Lung microvascular endothelial cell (primary cell): ENCODE results near the gene PFDN5. TPM values are rescaled to one million over a fixed set of nuclear protein-coding genes. Genes with fewer than 3 reads are reported as not detected.
"Not testable (repeated sequence)": the region's sequence is repeated elsewhere in the genome, so short reads cannot be mapped to it uniquely, and the experiment has no call there.

Source experiments
- DNase-seq, 2 donors: peaks; one replicate each; pipeline versions ENCODE4 v3.0.0 to v3.0.0-alpha.2; 2010; ENCODE audit warnings: low read depth in 2 of 2
- total RNA-seq: library from RNA; depleted of rRNA; stranded (reverse); fragments of >200 nt; gene quantifications from 2 replicates; pipeline ENCODE4 v1.2.1, GENCODE V29; 2014

PFDN5 gene
- total RNA-seq, 1 donor from 2014 or later: 577 TPM

DNA sequence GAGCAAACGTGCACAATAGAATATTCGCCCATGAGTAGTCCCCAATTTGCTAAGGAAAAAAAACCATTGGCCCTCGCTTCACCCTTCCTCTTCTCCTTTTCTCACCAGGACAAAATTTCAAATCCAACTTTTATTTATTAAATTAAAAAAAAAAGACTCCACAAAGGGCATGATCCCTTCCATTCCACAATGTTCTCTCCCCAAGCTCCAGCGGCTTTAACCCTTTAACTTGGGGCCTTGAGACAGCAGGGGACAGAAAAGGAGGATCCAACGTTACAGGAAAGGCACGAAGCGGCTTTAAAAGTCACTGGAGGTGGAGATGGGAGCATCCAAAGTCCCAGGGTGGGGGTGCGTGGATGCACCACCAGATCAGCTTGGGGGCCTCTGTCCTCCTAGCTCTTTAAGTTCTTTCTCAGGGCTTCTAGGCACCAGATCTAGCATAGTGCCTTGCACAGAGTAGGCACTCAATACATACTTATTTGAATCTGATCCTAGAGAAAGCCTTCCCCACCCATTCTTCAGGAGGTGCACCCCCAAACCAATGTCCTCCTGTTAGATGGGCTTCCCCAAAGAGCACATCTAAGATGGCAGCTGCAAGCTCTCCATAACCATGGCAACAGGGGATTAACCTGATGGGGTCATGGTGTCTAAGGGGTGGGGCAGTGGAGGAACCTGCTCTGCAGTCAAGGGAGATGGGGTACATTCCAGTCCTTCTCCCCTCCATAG lies 31.3 kb downstream of the PFDN5 start:
- no peak for DNase-seq

DNA sequence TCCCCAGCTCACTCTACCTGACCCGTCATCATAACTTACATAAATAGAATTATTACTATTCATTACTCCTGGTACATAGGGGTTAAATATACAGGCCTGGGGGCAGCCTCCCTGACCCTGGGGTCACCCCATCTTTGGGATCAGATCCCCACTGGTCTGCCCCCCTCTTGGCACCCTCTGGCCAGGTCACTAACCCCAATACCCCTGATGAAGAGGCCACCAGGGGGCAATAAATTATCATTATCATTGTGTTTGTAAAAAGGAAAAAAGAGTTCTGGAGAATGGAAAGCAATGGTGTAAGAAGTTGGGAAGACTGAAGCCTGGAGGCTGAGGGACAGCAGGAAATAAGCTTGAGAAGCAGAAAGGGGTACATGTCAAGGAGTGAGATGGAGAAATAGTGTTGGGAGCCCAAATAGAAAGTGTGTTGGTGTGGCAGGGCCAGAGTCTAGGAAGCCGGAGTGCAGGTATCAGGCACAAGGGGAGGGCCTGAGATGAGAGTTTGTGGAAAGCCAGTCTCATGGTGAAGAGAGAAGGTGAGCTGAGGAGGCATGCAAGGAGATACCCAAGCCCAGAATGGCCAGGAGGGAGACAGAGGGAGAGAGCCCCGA lies 32.2 kb downstream of the PFDN5 start:
- DNase-seq: peak; percentile 23 to 35

DNA sequence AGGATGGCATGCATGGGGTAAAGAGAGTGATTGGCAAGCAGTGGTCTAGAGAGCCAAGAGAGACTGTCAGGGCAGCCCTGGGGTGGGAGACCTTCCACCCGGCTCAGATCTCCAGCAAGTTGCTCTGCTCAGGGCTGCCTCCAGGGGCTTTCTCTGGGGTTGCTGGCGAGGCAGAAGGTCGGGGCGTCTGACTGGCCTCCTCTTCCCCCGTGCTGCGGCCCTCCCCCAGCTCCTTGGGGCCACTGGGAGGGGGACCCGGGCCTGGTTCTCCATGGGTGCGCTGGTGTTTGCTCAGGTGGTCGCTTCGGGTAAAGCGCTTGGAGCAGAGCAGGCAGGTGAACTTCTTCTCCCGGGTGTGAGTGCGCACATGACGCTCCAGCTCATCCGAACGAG lies 32.7 kb downstream of the PFDN5 start:
- DNase-seq: no peak

DNA sequence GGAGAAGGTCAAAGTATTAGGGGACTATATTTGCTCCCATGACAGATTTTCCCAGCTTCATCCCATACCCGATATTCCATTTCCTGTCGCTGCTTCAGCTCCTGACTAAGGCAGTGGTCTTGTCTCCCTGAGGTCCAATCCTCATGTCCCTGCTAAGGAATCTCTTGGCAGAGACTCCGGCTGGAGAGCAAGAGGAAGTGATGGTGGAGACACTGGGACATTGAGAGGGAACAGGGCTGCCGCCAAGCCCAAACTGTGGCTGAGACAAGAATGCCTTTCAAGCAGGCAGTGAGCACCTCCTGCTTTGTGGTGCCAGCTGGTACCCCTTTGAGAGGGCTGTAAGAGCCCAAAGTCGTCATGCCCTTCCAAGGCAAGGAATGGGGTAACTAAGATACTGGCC lies 35.3 kb downstream of the PFDN5 start:
- no peak for DNase-seq

DNA sequence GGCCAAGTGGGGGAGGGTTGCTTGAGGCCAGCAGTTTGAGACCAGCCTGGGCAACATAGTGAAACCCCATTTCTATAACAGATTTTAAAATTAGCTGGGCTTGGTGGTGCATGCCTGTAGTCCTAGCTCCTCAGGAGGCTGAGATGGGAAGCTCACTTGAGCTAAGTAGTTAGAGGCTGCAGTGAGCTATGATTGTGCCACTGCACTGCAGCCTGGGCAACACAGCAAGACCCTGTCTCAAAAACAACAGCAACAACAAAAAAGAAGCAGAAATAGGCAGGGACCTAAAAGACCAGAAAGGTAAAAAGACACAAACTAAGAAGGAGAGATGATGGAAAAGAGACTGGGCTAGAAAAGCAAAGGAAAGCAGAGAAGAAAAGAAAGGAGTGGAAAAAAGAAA lies 37.0 kb downstream of the PFDN5 start:
- not testable (repeated sequence) for DNase-seq

DNA sequence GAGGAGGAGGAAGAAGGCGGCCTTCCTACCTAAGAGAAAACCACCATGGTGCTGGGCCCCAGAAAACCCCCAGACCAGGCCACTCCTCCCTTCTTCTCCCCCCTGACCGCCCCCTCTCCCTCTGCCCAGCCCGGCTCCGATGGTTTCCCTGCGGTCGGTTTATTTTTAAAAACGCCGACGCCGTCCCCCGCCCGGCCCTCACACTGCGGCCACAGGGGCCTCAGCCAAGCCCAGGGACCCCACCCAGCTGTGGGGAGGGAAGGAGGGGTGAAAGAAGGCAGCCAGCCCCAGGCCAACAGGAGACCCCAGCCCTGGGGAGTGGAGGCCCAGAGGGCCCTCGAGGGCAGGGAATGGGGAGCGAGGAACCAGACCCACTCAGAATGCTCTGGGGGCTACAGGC lies 37.4 kb downstream of the PFDN5 start:
- DNase-seq: no peak

DNA sequence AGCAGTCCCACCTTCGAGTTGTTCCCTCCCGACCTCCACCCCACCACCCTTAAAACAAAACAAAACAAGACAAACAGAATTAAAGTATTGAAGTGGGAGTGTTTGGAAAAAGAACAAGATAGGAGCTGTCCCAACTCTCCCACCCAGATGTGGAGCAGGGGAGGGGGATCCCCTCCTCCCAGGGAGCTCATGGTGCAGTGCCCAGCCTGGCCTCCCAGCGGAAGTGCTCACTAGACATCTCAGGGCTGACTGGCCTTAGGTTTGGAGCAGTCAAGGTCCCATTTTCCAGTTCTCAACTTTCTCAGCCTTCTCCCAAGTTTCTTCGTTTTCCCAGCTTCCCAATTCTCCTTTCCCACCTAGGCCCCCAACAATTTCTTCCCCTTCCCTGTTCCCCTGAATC lies 37.9 kb downstream of the PFDN5 start:
- DNase-seq: no peak

DNA sequence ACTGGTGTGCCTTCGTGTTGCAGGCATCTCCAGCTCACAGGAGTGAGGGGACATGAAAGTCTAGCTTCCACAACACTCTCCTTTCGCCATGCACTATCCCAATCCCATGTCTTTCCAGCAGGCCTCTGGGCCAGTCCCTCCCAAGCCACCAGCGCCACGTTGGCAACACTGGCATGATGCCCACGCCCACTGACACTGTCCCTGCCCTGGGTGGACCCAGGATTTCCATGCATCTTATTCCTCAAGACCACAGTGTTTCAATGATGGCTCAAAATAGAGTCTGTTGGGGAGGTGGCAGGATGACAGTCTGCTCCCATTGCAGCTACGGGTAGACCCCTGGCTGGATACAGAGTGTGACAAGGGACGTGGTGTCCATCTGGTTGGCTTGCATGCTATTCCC lies 38.5 kb downstream of the PFDN5 start:
- no peak for DNase-seq

DNA sequence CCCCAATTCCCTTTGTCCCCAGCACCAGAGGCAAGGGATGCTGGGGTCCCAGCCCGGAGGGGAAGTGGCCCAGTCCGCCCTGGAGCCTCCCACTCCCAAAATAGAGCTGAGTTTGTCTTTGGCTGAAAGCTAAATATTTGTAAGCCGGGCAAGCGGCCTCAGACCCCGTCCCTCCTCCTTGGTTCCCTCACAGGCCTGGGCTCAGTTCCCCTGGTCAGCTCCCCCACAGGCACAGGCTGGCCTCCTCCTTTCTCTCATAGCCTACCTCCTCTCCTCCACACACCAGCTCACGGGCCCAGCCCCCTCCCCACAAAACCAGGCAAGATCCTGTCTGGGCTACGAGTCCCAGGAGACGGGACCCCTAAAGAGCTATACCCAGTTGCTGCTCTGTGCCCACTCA lies 39.5 kb downstream of the PFDN5 start:
- no peak for DNase-seq

DNA sequence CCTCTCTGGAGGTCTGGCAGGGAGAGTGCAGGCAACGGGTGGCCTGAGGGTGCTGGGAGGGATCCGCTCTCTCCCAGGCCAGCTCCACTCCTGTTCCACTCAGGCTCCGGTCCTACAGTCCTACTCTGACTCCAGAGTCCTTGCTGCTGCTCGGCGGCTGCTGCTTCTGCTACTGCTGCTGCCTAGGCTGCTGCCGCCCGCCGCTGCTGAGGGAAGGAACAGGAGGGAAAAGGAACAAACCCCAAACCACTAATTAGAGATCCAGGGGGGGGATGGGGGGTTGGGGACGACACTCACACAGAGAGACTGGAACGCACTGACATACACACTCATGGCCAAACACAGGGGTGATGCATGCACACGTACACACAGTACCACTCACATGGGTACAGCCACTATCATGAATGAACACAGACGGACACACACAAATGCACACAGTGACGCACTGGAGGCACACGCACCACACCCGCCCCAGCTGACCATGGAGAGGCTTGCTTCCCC lies 40.9 kb downstream of the PFDN5 start, which contains the start of gene SP7:
Gene SP7, minus strand, starts transcription at position 174 of the 501 bp plus-strand sequence. CDS start 708 bp downstream, outside the sequence.
- DNase-seq: no peak

DNA sequence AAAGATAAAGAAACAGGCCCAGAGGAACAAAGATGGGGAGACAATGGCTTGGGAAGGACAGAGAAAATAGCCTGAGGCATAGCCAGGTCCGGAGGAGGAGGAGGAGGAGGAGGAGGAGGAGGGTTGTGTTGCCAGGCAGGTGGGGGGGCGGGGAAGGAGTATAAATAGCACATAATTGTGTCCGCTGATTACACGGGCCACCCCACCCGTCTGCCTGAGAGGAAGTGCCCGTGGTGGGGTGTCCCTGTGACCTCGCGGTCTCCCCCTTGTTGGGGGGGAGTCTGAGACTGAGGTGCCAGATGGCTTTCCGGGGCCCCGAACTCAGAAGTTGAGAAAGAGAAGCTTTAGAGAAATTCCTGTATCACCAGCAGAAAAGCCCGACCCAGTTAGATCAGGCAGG lies 42.7 kb downstream of the PFDN5 start:
- no peak for DNase-seq

DNA sequence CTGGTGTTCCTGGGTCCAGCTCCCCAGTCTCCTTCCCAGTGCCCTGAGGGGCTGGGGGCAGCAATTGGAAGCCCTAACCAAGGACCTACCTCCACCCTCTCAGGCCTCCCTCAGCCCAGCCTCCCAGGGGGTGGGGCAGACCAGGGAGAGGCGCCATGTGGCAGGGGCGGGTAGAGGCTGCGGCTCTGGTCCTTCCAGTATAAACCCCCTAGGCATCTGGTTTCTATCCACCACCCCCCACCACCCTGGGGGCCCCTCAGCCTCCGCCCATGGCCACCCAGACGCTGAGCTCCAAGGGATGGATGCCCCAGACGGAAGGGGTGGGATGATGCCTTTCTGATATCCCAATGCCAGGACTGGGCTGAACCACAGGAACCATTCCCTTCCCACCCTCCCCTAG lies 43.6 kb downstream of the PFDN5 start:
- DNase-seq: no peak

DNA sequence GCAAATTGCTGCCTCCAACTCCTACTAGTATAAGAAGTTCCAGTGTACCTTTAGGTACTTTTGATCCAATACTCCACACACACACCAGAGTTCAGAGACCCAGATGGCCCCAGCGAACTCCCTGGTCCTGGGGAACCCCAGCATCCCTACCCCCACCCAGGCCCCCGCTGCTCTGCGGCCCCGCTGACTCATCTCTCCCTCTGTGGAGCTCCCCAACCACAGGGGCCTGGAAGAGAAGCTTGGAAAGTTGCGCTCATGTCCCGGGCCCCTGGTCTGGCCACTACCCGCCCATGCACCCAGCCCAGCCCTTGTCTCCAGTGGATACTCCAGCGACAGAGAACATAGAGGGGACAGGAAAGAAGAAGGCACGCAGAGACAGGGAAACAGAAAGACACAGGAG lies 45.1 kb downstream of the PFDN5 start:
- no peak for DNase-seq

DNA sequence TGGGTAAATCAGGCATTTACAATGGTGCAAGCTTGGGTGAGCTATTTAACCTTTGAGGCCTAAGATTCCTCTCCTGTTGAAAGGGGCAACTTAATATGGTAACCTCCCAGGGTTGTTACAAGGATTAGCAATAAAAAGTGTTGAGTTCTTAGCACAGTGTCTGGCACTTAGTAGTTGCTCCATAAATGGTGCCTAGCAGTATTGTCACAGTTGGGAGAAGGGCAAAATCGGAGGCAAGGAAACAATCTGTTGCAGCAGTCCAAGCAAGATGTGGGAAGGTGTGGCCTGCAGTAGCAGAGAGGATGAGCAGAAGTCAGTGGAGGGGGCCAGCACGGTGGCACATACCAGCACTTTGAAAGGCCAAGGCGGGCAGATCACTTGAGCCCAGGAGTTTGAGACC lies 48.1 kb downstream of the PFDN5 start:
- no peak for DNase-seq

DNA sequence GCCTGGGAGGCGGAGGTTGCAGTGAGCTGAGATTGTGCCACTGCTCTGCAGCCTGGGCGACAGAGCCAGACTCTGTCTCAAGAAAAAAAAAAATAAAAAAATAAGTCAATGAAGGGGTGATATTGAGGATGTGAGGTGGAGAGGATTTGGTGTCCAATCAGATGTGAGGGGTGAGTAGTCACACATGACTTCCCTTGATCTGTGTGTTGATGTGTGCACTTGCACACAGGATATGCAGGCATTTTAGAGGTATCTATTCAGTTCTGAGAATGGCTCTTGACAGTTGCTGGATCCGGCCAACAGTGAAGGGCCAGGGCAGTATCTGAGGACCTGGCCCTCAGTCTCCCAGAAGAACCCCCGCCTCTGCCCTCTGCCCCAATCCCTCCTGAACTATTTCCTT lies 48.6 kb downstream of the PFDN5 start:
- no peak for DNase-seq

DNA sequence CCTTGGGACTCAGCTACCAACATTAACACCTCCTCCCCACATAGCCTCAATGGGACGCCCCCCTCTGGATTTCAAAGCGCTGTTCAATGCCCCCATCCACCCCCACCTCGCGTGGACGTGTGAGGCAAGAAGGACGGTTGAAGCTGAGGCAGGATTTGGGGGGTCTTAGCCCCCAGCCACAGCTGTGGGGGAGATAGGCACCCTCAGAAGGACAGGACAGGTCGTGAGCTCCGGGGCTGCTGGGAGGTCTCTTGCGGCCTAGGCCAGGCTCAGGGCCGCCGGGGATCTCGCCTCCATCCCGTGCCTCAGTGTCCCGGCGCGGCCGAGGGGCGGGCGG lies 49.1 kb downstream of the PFDN5 start:
- DNase-seq: no peak

DNA sequence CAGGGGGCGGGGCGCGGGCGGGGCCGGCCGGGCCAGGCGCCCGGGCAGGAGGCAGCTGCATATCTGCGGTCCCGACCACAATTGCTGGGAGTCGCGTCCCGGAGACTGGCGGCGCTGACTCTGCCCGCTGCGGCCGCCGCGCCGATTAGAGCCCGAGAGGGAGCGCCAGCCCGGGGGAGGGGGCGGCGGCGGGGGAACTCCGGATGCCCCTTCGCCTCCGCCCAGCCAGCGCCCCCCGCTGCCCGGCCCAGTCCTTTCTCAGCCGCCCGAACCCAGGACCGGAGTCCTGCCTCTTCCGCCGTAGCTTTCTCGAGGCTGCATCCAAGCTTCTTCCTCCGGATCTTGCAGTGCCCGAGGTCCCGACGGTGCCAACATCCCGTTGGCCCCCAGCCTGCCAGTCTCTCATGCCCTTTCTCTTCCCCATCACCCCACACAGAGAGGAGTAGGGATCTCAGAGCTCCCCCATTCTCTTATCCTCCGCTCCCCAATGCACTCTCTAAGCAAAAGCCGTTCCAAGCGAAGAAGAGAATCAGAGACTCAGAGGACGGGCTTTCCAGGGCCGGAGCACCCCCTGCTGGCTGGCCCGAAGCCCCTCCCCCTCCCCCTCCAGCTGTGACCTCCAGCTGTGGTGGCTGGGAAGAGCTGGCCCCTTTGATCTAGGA lies 49.6 kb downstream of the PFDN5 start:
- peak; percentile 81 to 84 for DNase-seq

DNA sequence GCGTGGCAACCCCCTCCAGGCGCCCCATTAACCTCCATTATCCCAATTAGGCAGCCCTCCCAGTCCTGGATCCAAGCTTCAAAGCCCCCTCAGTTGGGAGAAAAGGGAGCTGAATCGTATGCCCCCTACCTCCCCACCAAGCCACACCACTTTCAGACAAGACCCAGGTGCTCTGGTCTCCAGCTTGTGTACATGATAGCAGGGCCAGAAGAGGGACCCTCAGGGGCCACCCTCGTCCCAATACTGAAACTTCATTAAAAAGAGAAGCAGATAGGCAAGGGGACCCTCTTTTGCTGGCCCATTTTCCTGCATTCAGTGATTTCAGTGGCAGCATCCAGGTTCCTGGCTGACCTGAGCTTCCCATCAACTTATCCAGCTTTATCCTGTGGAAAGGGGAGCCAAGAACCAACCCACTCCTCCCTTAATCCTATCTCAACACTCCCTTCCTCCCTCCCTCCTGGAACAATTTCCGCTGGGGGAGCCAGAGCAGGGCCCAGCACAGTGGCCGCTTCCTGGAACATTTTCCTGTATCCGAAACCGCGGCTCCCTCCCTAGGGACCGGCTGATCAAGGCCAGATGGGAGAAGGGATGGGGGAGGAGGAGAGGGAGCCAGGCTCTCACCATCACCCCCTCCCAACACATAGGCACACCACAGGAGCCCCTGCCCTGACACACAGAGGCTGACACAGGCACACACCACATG lies 50.3 kb downstream of the PFDN5 start:
- peak; percentile 32 to 92 for DNase-seq

DNA sequence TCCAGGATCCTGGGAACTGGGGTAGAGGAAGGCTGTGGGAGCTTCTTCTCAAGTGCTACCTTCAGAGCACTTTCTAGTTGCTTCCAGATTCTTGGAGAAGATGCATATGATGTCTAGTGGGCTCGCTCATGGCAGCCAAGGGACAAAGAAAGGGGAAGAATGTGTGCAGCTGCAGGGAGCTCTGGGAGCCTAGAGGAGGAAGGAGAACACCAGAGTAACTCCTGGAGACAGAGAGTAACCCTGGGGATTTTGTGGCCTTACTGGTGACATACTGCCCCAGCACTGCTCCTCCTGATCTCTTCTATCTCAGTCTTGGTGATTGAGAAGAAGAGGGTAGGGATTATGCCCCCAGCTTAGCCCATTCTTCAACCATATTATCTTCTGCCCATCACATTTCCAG lies 51.1 kb downstream of the PFDN5 start:
- no peak for DNase-seq

DNA sequence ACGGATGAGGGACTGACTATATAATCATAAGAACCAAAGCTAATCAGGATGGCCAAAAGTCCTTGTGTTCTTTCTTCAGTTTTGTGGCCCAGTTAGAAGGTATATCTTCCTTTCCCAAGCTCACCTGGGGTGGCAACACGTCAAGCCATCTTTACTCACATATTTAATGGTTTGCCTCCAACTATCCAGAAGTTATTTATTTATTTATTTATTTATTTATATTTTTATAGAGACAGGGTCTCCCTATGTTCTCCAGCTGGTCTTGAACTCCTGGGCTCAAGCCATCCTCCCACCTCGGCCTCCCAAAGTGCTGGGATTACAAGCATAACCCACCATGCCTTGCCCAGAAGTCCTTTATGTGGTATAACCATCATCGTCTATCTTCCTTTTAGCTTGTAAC lies 52.6 kb downstream of the PFDN5 start:
- no peak for DNase-seq
